GM18873 (cell line): Measurements from ENCODE around the gene THUMPD1.
"Not testable (repeated sequence)": the region's sequence is repeated elsewhere in the genome, so short reads cannot be mapped to it uniquely, and the experiment has no call there.

ENCODE experiments used
- ATAC-seq: cut with Tn5 transposase; IDR thresholded peaks from one replicate; pipeline ENCODE4 v1.9.1; 2021; ENCODE audit warnings: mild to moderate bottlenecking, moderate library complexity, moderate number of reproducible peaks; ENCODE audit not compliant: unreplicated experiment, low FRiP score

THUMPD1 gene

GRCh38 chr16:20750558-20750957 lies 8.9 kb upstream of the THUMPD1 start:
- no peak for ATAC-seq

- no peak for ATAC-seq
These were observed 7.9 kb upstream of the THUMPD1 start for GRCh38 chr16:20749474-20749873.

- ATAC-seq: no peak
These were observed 5.6 kb upstream of the THUMPD1 start for GRCh38 chr16:20747030-20747816.

- ATAC-seq: no peak
These were observed 4.8 kb upstream of the THUMPD1 start for GRCh38 chr16:20746461-20746860.

- ATAC-seq: no peak
These were observed 3.4 kb upstream of the THUMPD1 start for GRCh38 chr16:20744922-20745440.

- no peak for ATAC-seq
These were observed 2.0 kb upstream of the THUMPD1 start for GRCh38 chr16:20743591-20743990.

- ATAC-seq: peak; percentile 52
These were observed 607 bp downstream of the THUMPD1 start for GRCh38 chr16:20740901-20741521.

GRCh38 chr16:20740007-20740883 lies 1.4 kb downstream of the THUMPD1 start:
- ATAC-seq: no peak

GRCh38 chr16:20735490-20735889 lies 6.1 kb downstream of the THUMPD1 start:
- no peak for ATAC-seq

- no peak for ATAC-seq
These were observed 6.8 kb downstream of the THUMPD1 start for GRCh38 chr16:20734782-20735181.

- ATAC-seq: no peak
These were observed 7.6 kb downstream of the THUMPD1 start for GRCh38 chr16:20734056-20734455.

- ATAC-seq: no peak
These were observed 12.5 kb downstream of the THUMPD1 start for GRCh38 chr16:20729141-20729540.

GRCh38 chr16:20727181-20727580 lies 14.4 kb downstream of the THUMPD1 start:
- ATAC-seq: no peak

GRCh38 chr16:20726661-20727060 lies 15.0 kb downstream of the THUMPD1 start:
- no peak for ATAC-seq

GRCh38 chr16:20720251-20720650 lies 21.4 kb downstream of the THUMPD1 start:
- no peak for ATAC-seq

GRCh38 chr16:20717718-20718117 lies 23.9 kb downstream of the THUMPD1 start:
- ATAC-seq: not testable (repeated sequence)

- no peak for ATAC-seq
These were observed 30.2 kb downstream of the THUMPD1 start for GRCh38 chr16:20711277-20711911.

GRCh38 chr16:20708129-20708528 lies 33.5 kb downstream of the THUMPD1 start:
- ATAC-seq: not testable (repeated sequence)

GRCh38 chr16:20707461-20707860 lies 34.2 kb downstream of the THUMPD1 start:
- ATAC-seq: no peak

GRCh38 chr16:20705972-20706371 lies 35.6 kb downstream of the THUMPD1 start:
- ATAC-seq: not testable (repeated sequence)
